Cerebellar cortex (tissue), 1 donor: Measurements from ENCODE around the gene EXOC6.
A peak's percentile ranks its signal among the peaks of the same experiment; 100 is the strongest.

Experiments used
- DNase-seq: peaks from one replicate; pipeline ENCODE4 v3.0.0-alpha.2; 2015; ENCODE audit warnings: low spot score

EXOC6 gene

GRCh38 chr10:92834331-92834730 lies 14.0 kb upstream of the EXOC6 start:
- DNase-seq: no peak

- DNase-seq: no peak
Measured at GRCh38 chr10:92834986-92835385, 13.3 kb upstream of the EXOC6 start.

GRCh38 chr10:92837456-92837855 lies 10.9 kb upstream of the EXOC6 start:
- no peak for DNase-seq

- DNase-seq: no peak
Measured at GRCh38 chr10:92839191-92840085, 8.9 kb upstream of the EXOC6 start.

GRCh38 chr10:92844746-92845145 lies 3.6 kb upstream of the EXOC6 start:
- DNase-seq: no peak

GRCh38 chr10:92845921-92846320 lies 2.4 kb upstream of the EXOC6 start:
- DNase-seq: no peak

GRCh38 chr10:92846344-92846743 lies 2.0 kb upstream of the EXOC6 start:
- no peak for DNase-seq

GRCh38 chr10:92846854-92847201 lies 1.5 kb upstream of the EXOC6 start:
- DNase-seq: no peak

- no peak for DNase-seq
Measured at GRCh38 chr10:92847202-92847864, 987 bp upstream of the EXOC6 start.

GRCh38 chr10:92848037-92848440 lies 281 bp upstream of the EXOC6 start:
- DNase-seq: no peak

GRCh38 chr10:92849234-92849525 lies 860 bp downstream of the EXOC6 start:
- DNase-seq: peak; percentile 62

GRCh38 chr10:92849576-92850090 lies 1.3 kb downstream of the EXOC6 start:
- DNase-seq: no peak

GRCh38 chr10:92850185-92850584 lies 1.9 kb downstream of the EXOC6 start:
- DNase-seq: no peak

GRCh38 chr10:92851003-92851402 lies 2.7 kb downstream of the EXOC6 start:
- no peak for DNase-seq

GRCh38 chr10:92855560-92855959 lies 7.2 kb downstream of the EXOC6 start:
- DNase-seq: no peak

- no peak for DNase-seq
Measured at GRCh38 chr10:92857904-92858514, 9.7 kb downstream of the EXOC6 start.

GRCh38 chr10:92867235-92867634 lies 18.9 kb downstream of the EXOC6 start:
- DNase-seq: no peak

GRCh38 chr10:92868036-92868435 lies 19.7 kb downstream of the EXOC6 start:
- no peak for DNase-seq

- no peak for DNase-seq
Measured at GRCh38 chr10:92868557-92868956, 20.2 kb downstream of the EXOC6 start.

- DNase-seq: no peak
Measured at GRCh38 chr10:92873029-92873428, 24.7 kb downstream of the EXOC6 start.

- no peak for DNase-seq
Measured at GRCh38 chr10:92876509-92877036, 28.3 kb downstream of the EXOC6 start.

GRCh38 chr10:92880233-92880861 lies 32.0 kb downstream of the EXOC6 start:
- DNase-seq: peak; percentile 85
